RPMI7951 (cell line): ENCODE results near the gene IFIH1. TPM values are rescaled to one million over a fixed set of nuclear protein-coding genes. Genes with fewer than 3 reads are reported as not detected.

ENCODE experiments used
- DNase-seq: peaks from one replicate; pipeline ENCODE4 v3.0.0-alpha.2; 2012; ENCODE audit warnings: low read depth
- total RNA-seq: library from RNA; depleted of rRNA; stranded (reverse); fragments of >200 nt; shearing (Covaris generic); gene quantifications from 2 replicates; pipeline ENCODE4 v1.2.3, GENCODE V29; 2014

The IFIH1 gene
- total RNA-seq, 1 experiment from 2014 or later = 13.1 TPM

DNA sequence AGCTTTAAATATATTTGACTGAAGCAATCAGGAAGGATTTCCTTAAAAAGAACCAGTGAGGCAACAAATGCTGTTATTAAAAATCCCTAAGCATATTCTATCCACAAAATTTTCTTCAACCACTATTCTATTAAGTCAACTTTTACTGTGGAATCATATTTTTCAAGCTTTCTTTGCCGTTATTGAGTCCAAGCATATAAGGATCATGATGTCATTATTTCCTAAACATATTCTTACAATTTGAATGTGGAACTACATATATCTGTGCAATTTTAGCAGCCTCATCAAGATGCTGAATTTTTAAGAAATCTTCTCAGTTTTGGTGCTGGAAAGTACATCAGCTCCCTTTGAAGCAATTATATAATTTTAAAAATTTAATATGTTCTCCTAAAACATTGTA, 5.6 kb downstream of the IFIH1 start:
- DNase-seq = no peak

DNA sequence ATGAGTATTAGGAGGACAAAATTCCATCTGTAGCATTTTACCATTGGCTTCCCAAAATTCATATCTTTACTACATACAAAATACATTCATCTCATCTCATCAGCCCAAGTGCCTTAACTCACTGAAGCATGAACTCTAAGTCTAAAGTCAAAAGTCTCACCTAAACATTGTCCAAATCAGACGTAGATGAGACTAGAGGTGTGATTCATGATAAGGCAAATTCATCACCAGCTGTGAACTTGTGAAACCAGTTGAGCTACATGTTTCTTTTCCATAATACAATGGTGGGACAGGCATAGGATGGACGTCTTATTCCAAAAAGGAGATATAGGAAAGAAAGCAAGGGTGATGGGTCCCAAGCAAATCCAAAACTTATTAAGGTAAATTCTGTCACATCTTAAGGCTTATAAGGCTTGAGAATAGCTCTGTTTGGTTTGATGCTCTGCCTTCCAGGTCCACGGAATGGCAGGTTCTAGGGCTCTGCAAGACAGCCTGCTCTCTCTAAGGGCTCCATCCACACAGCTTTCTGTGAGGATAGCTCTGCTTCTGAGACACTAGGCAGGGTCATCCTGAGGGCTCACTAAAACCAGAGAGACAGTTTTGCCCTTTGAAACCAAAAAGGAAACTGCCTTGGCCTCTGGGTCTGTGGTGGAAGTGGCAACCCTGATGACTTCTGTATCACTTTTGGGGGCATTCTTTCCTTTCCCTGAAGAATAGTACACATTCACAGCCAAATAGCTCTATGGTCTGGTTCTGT, 9.6 kb downstream of the IFIH1 start:
- DNase-seq = no peak

DNA sequence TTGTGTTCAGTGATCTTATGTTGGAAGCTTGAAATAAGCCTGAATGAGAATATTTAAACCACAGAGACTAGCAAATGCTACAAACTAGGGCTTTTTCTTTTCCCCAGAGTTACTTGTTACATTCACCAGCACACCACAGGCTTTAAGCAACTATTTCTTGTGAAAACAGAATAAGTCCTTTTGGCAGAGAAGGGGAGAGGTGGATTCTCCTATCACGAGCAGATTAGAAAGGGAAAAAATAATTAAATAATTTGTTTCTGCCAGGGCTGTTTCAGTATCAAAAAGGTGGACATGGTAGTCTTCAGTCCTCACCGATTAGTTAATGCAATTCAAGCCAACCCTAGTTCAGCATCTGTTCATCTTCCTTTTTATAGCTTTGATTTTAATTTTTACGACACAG, 12.6 kb downstream of the IFIH1 start:
- DNase-seq = no peak

DNA sequence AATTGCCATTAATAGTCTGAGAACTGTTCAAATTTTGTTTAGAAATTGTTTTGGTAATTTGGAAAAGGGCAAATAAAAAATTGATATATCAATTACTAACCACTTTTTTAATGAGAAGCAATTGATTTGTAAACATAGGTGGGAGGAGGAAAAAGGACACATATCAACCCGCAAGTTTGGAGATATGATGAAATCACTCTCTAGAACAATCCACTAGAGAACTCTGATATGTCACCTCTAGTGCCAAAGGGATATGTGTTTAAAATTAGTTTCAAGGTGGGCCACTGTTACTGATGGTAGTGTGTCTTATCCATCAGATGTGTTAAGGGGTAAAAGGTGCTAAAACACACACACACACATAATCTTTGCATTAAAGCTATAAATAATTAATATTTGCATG, 16.6 kb downstream of the IFIH1 start:
- DNase-seq = no peak

DNA sequence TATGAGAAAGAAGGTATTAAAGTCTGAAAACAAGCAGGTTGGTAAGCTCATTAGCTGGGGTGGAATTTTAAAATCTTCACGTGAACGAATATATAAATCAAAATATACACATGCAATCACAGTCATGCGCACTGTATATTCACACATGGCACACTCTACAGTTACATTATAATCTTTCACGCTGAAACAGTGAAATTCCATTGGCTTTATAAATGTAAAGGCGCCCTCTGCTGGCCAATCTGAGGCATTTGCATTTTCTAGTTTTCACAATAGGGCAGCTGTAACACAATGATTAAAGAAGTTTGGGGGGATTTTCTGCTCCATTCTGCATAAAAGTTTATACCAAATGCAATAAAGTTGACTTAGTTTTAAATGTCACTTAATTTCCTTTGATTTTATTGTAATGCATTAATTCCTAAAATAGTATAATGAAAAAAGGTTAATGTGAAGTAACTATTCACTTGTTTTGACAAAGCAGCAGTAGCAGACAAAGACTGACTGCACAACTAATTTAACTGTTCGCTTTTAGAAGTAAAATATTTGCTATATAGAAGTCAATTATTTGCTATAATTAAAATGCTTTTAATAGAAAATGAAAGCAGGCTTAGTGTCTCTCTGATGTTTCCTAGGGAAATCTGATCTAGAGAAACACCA, 17.2 kb downstream of the IFIH1 start:
- DNase-seq = peak; percentile 68

DNA sequence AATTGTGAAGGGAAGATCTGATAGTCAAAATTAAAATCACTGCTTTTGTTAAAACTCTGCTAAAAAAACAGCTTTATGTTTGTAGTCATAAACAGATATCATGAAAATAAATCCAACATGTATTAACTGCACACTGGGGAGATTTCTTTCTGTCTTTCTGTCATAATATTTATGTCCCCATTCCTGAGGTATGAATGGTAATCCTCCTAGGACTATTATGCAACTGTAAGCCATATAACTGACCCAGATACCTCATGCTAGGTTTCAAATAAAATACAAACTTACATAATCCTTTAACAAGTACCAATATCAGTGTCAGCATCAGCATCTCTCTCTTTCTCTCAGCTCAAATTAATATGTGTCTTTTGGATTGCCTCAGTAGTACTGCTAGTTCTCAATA, 18.2 kb downstream of the IFIH1 start:
- DNase-seq = no peak

DNA sequence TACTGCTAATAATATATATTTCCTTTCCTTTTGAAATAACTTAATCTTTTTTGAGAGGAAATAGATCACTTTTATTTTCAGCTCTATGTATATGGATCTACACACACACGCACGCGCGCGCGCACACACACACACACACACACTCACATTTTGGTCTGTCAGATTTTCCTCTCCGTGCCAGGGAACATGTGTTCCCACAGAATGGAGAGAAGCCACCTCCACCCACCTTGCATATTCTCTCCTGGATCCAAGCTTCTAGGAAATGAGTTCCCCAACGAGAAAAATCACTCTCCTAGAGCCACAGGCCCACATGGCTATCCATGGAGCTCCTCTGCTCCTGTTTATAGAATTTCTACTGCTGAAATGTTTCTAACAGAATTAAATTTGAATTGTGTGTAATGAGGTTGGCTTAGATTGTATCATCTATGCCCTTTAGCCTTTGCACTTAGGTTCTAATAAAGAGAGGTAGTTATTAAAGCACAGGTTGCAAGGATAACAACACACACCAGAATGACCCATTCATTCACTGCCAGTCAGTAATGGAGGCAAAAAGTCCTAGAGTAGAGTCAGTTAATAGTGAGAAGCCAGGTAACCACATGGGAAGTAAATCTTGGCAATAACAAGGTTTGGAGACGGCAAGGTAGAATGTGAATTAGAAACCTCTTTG, 19.7 kb downstream of the IFIH1 start:
- no peak for DNase-seq

DNA sequence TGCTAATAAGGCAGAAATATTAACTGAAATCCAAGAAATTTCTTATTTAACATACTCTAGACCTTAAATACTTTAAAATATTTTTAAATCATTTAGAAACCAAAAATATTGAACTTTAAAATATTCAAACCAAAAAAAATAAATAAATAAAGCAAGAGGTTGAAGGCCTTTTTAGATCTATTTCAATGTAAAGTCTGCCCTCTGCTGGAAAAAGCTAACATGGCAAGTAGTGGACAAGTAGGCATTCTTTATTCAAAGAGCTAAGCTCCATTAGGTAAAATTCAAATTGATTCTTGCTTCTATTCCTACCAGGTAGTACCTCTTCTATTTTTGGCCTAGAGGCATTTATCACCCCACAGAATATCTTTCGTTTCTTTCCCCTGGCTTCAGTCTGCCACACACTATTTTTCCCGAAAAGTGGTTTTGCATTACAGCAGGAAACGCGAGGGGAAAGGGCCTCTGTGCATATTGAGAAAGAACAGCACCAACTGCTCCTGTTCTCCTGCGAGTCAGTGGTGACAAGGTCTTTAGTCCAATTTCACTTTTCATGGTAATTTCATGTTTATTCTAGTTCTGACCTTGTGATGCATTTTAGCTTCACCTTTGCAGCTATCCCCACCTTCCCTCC, 20.4 kb downstream of the IFIH1 start:
- DNase-seq = peak; percentile 79

DNA sequence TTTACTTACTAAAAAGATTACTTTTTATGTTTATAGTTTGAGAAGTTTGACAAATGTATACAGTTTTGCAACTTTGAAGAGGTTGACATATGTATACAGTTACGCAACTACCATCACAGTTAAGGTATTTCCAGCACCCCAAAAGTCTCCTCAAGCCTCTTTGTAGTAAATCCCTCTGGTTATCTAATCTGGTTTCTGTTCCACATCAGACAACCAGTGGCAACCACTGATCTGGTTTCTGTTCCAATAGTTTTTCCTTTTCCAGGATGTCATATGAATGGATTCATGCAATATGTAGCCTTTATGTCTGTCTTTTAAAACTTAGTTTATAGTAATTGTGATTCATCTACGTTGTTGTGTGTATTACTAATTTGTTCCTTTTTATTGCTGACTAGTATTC, 23.5 kb downstream of the IFIH1 start:
- DNase-seq = no peak

DNA sequence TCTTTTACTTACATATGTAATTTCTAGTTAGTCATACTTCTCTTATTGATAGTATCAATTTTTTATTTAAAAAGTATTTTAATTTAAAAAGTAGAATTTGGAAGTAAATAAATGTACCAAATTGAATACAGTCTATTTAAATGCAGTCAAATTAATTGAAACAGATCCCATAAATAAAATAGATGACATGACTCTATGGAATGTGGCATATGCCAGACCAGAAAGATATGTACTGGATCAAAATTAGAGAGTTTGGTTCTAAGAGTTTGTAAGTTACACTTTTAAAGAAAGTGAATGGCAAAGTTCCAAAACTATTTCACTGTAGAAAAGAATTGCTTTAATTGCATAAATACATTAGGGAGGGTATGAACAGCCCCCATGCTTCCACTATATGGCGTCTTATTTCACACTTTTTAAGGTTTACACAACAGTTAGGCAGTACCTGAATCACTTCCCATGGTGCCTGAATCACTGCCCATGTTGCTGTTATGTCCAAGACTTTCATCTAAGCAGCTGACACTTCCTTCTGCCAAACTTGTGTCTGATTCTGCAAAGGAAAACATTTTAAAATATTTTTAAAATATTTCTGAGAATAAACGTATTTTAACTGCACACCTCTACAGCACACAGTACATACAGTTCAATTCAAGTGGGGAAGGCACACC, 25.2 kb downstream of the IFIH1 start:
- DNase-seq = no peak

DNA sequence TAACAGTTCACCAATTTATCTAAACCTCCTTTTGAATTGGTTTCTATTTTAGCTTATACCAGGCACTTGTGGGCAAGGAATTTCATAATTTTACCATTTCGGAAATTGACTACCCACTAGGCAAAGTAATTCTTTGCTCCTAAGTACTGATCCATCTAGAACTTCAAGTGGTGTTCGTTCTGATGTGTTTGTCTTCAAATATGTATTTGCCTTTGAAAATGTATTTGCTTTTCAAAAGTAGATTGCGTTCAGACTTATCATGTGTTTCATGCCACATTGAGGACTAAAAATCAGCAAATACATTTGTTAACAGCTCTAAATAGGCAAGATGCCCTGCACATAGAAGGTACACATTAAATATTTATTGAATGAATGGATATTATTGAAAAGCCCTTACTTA, 26.7 kb downstream of the IFIH1 start:
- DNase-seq = no peak

DNA sequence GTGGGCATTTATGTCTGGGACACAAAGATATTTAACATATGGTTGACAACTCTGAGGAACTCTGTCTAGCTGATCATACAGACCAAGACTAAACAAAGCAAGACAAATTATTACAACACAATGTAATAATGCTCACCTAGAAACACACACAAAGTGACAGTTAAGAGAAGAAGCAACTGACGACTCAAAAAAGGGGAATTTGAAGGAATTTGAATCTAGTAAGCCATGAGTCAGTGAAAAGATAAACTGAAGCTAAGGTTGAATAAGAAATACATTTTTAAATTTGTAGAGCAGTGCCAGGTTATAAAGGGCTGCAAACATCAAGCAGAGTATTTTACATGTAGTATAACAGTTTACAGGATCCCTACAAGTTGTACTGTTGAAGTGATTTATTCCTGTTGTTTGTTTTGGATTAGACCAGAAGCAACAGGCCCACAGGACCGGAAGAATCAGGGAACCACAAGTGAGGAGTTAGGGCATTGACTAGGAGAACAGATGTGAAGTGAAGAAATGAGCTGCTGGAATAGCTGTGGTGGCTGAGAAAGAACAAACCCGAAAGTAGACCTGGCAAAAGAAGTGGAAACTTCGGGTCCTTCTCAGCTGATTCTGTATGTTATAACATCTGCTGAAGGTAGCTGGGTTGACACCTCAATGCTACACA, 35.6 kb downstream of the IFIH1 start:
- DNase-seq = peak; percentile 36

DNA sequence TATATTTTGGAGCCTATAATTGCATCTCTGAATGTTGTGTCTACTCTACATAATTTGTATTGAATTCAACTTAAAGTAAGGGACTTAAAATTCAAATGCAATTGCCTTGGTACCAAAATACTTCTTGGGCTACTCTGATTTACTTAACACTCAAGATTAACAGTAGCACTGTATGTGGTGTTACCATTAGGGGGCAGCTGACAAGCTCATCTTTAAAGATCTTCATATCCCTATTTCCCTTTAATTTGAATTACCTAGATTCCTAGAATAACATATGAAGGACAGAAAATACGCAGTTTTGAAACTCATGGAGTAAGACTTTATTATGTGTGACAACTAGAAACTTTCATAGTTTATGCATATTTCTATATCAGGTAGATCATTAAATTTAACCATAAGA, 37.8 kb downstream of the IFIH1 start:
- DNase-seq = no peak

DNA sequence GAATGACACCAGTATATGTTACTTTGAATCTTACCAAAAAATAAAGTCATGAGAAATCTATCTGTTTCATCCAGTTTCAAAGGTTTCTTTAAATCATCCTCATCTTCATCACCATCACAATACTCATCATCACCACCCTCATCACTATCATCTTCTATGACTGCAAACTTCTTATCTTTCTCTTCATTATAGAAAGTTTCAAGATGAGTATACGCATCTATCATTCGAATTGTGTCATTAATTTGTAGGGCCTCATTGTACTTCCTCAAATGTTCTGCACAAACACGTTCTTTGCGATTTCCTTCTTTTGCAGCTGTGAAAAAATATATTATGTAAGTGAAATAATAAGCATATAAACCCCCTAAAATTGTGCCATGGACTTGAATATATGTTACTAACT, 41.1 kb downstream of the IFIH1 start:
- no peak for DNase-seq

DNA sequence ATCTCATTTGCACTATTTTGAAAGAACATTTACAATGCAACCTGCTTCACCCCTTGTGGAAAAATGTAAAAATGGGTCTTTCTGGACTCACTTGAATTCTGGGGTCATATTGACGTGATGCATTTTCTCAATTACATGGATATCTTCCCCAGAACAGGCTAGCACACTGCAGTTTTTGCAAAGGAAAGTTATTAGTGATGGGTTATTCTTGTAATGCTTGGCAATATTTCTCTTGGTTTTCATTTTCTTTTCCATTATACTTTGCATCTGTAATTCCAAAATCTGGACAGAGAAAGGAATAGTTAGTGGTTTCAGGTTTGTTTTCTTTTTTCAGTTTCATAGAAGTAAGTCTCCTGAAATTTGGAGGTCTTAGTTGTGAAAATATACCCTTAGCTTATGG, 50.5 kb downstream of the IFIH1 start:
- no peak for DNase-seq

DNA sequence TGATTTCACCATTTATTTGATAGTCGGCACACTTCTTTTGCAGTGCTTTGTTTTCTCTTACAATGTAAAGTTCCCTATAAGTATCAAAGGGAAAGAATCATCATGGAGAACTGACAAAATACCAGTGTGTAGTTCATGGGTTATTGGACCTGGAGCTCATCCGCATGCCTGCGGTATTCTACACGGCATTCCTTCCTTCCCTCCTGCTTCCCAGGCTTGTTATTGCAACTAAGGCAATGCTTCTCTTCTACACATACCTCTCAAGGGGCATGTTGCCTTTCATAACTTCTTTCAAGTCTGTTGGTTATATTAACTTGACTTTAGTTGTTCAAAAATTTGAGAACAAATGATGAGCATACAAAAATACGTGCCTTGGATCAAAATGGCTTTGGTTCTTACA, 51.0 kb downstream of the IFIH1 start:
- DNase-seq = no peak

DNA sequence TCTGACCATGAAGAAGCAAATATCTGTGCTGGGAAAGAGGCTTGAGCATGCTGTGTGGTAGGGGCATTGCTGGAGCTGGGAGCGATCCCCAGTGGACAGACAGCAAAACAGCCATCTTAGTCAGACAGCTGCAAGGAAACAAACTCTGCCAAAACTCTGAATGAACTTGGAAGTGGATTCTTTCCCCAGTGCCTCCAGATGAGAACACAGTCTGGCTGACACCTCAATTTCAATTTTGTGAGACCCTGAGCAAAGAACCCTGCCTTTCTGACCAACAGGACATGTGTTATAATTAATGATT, 52.1 kb downstream of the IFIH1 start:
- no peak for DNase-seq

DNA sequence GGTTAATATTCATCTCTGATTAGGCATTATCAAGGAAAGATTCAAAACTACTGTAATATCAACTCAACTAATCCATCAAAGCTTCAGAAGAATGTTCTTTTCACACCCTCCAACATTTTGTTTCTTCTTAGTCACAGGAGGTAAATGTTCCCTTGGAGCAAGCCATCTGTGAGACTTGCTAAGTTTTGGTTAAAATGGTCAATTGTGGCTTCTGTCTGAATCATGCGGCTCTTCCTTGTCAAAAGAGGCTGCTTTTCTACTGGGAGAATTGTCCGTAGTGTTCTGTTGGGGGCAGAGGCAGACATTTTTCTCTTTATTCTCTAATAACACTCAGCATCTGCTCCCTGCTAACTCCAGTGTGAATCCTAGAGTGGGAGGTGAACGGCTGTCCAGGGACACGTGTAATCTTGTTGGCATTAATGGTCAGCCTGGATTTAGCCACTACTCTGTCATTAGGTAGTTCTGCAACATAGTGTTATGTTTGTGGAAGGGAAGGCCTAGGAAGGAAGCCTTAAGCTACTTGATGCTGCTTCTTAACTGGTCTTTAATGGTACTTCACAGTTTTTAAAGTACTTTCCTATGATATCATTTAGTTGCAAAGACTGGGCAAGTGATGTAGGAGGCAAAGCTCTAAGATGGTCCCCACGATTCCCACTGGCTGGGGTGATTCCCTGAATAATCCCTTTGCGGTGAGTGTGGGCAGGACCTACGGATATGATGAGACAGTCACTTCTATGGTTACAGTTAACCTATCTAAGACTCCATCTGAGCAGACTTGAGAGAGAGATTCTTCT, 52.6 kb downstream of the IFIH1 start:
- peak; percentile 83 for DNase-seq

DNA sequence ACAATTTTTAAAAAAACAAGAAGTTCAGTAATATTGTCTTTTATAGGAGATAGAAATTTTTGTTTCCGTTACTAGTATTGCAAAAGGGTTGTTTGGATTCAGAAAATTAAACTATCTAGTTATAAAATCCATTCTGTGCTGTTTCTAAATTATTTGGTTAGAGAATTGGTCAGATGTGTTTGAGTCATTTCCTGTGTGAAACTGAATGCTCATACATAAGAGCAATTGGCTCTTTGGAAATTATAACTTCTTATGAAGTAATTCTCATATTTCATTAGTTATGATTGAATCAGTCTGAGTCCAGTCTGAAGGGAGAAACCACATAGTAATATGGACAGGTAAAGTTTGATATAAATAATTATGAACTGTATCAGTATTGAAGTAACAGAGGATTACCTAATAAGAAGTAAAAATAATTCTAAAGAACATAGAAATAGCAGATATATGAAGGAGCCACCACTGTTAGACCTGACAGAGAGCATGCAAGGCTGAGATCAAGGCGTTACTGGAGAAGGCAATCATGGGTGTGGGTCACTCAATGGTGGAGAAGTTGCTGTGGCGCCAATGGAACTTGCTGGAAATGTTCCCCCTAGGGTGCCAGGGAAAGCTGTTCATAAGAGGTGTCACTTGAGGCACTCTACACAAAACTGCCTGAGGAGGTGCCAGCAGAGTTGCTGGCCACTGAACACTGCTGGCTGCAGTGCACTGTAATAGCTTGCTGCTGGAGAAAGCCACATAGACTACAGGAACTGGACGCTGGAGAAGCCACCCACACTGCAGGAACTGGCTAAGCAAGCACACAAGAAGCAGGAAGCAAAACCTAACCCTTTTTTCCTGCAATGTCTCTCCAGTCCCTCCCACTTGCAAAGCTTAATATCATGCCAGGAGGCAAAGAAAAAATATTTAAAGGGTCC, 57.2 kb downstream of the IFIH1 start:
- DNase-seq = peak; percentile 90

DNA sequence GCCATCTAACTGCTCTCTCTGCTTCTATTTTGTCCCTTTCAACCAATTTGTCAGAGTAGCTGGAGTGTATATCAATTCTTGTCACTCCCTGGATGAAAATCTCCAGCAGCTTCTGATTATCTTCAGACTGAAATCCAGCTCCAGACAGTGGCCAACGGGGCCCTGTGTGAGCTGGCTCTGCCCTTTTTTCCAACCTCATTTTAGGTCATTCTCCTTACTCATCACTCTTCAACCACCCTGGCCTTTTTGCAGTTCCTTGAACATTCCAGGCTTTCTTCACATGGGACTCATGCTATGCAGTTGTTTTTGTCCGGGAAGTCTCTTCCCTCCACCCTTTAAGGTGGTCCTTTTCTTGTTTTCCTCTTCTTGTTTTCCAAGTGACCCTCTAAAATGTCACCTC, 59.8 kb downstream of the IFIH1 start:
- DNase-seq = peak; percentile 55
